BJ (cell line): ENCODE results near the gene TMED7. TPM values are rescaled to one million over a fixed set of nuclear protein-coding genes. Genes with fewer than 3 reads are reported as not detected.

Experiments used
- CTCF ChIA-PET: fragments of 350-600 bp; formaldehyde crosslinking; extraction: SDS; loops from one replicate; lab custom pipeline; 2021; ENCODE audit warnings: antibody characterized with exemption, inconsistent platforms; lab: Yijun Ruan, JAX
- POLR2A ChIA-PET: fragments of 300-600 bp; sonication (Branson Sonifier 250); formaldehyde crosslinking; extraction: SDS; loops from one replicate; lab custom pipeline; 2021; ENCODE audit warnings: antibody characterized with exemption; lab: Charles Lee
- DNase-seq: peaks from one replicate; pipeline ENCODE4 v3.0.0-alpha.2; 2011; ENCODE audit warnings: low read depth
- H3K27me3 ChIP-seq: 2 replicates; pipeline ENCODE4 v1.6.0; 2011; ENCODE audit warnings: low read length; ENCODE audit not compliant: control insufficient read depth, insufficient read depth
- H3K36me3 ChIP-seq: 2 replicates; pipeline ENCODE4 v1.5.1; 2011; ENCODE audit warnings: low read length; ENCODE audit not compliant: control insufficient read depth, insufficient read depth
- H3K4me3 ChIP-seq: 2 replicates; pipeline ENCODE4 v1.5.1; 2011; ENCODE audit warnings: low read depth, mild to moderate bottlenecking, control low read depth, low read length
- CTCF ChIP-seq: IDR thresholded peaks from 2 replicates; pipeline ENCODE4 v1.5.1; 2011; ENCODE audit warnings: low read depth, mild to moderate bottlenecking, control low read depth, inconsistent platforms, low read length, moderate library complexity; ENCODE audit not compliant: insufficient read depth
- polyA plus RNA-seq: library from polyadenylated mRNA; depleted of rRNA; stranded (reverse); fragments of >200 nt; gene quantifications from 2 replicates; pipeline ENCODE4 v1.2.3, GENCODE V29; 2011

TMED7 gene
- polyA plus RNA-seq, 1 experiment, result 58.1 TPM

DNA sequence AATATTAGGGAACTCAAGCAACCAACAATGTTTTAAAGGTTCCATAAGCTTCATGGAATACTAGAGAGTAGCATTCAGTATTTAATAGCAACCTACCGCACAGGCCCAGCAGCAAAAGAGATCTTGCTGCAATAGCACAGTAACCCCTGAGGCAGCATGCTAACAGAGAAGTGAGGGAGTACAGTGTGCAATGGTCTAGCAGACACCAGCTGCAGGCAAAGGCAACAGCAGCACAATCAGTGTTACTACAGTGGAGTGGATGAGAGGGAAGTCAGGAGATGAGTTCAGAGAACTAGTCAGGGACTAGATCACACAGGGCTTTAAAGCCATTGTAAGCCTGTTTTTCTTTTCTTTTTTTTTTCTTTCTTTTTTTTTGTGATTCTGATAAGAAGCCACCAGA, 26.3 kb downstream of the TMED7 start:
- no peaks in the 10 kb centered on the region for H3K36me3 ChIP-seq
- ChIA-PET POLR2A (interaction anchor here (0.7 kb wide), 1 partner anchor 258 kb away, joined by 11 read pairs; no protein-coding TSS in a partner anchor), CTCF (interaction anchor here (1.1 to 1.3 kb wide), 3 partner anchors 16 to 289 kb away, joined by 3 read pairs; partner anchors contain the start of gene TMED7)
- no peak for DNase-seq
- no peak for TF ChIP-seq CTCF
- no peaks in the 10 kb centered on the region for H3K27me3 ChIP-seq
- no peak overlapping the region for H3K4me3 ChIP-seq

- TF ChIP-seq CTCF, result no peak
- H3K4me3 ChIP-seq, result no peak overlapping the region
- ChIA-PET CTCF (no interaction called here), POLR2A (no interaction called here)
- H3K36me3 ChIP-seq, result no peaks in the 10 kb centered on the region
- no peaks in the 10 kb centered on the region for H3K27me3 ChIP-seq
- DNase-seq, result no peak
Observed at GRCh38 chr5:115594128-115595047, 31.4 kb downstream of the TMED7 start.

GRCh38 chr5:115589043-115589442, 36.8 kb downstream of the TMED7 start:
- POLR2A ChIA-PET, result no interaction called here
- H3K36me3 ChIP-seq, result no peaks in the 10 kb centered on the region
- H3K4me3 ChIP-seq, result no peak overlapping the region
- no peak for TF ChIP-seq CTCF
- no peaks in the 10 kb centered on the region for H3K27me3 ChIP-seq
- no peak for DNase-seq
- CTCF ChIA-PET, result interaction anchor here (0.7 to 3.2 kb wide), 4 partner anchors 15 to 324 kb away, joined by 3 to 22 read pairs (median 6); no protein-coding TSS in a partner anchor

DNA sequence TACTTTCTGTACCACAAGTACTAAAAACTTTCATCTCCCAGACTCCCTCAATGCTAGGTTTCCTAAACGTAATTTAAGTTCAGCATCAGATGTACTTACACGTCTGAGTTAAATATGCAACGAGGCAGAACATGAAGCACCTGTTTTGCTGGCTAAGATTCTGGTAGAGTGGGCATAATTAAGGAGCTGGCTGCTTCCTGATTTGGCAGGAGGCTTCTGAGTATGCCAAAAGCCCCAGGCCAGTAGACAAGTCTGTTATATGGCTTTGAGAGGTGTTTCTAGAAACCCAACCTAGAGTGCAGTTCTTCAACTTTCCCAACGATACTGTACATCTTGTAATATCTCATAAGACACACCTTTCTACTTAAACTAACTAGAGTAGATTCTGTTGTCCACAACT, 37.2 kb downstream of the TMED7 start:
- ChIA-PET CTCF (interaction anchor here (1.0 to 3.2 kb wide), 3 partner anchors 14 to 279 kb away, joined by 3 to 22 read pairs (median 10); no protein-coding TSS in a partner anchor), POLR2A (no interaction called here)
- no peaks in the 10 kb centered on the region for H3K36me3 ChIP-seq
- no peak for TF ChIP-seq CTCF
- H3K4me3 ChIP-seq, result no peak overlapping the region
- no peaks in the 10 kb centered on the region for H3K27me3 ChIP-seq
- DNase-seq, result no peak

DNA sequence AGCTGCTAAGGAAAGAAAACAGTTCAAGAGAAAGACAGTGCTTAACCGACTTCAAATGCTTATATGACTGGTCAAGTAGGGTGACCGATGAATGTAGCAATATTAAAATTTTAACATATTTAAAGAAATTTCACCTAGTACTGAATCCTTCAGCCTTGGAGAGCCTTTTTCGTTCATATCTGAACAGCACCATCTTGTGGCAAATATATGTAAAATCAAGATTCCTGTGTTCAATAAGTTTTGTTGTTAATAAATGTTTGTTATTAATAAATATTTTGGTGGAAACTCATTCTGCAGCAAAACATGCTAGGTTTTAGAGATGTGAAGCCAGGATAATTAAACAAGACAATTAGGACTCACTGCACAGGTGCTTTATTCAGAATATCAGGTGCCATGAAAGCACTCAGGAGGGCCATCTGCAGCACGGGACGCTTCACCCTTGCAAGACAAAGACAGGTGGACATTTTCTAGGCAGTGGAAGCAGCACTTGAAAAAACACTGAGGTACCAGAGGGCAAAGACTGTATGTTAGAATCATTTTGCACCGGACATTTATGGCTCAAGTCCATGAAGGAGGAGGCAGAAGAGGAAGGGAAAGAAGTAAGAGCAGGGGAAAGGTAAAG, 39.2 kb downstream of the TMED7 start:
- ChIA-PET CTCF (interaction anchor here (0.6 to 2.2 kb wide), 2 partner anchors 209 to 235 kb away, joined by 4 to 10 read pairs; no protein-coding TSS in a partner anchor), POLR2A (no interaction called here)
- DNase-seq, result no peak
- no peaks in the 10 kb centered on the region for H3K36me3 ChIP-seq
- H3K4me3 ChIP-seq, result no peak overlapping the region
- peak; percentile 36 for TF ChIP-seq CTCF
- H3K27me3 ChIP-seq, result no peaks in the 10 kb centered on the region
